Skeletal muscle cell (primary cell): Measurements from ENCODE around the gene LRCH3.

ENCODE experiments used
- DNase-seq: peaks from one replicate; pipeline ENCODE4 v3.0.0-alpha.2; 2010; ENCODE audit warnings: low read depth
- H3K4me3 ChIP-seq: 2 replicates; pipeline ENCODE4 v1.5.1; 2011; ENCODE audit warnings: low read depth, mild to moderate bottlenecking, control low read depth, low read length, moderate library complexity

Gene LRCH3

DNA sequence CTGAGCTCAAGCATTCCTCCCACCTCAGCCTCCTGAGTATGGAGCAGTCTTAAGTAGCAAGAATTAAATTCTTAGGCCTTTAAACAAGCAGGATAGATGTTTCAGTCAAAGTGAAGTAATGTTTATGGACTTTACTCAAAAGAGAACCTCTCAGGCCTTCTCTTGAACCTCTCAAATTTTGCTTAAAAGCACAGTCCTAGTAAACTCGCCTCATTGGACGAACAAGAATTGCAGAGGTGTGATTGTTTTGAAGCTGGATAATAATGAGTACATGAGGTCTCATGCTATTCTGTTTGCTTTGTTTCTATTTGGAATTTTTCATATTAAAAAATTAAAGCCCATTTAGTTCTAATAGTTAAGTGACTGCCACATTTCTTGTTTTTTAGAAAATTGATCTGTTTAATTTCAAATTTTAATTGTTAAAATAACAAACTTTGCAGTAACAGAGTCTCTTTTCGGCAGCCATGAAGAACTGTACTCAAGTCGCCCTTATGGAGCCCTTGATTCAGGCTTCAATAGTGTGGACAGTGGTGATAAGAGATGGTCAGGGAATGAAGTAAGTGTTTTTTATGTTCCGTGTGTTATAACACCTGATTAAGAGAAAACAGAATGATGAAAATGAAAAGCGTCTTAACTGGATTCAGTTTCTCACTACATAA lies 39.4 kb downstream of the LRCH3 start:
- no peak for DNase-seq
- H3K4me3 ChIP-seq: no peak overlapping the region

DNA sequence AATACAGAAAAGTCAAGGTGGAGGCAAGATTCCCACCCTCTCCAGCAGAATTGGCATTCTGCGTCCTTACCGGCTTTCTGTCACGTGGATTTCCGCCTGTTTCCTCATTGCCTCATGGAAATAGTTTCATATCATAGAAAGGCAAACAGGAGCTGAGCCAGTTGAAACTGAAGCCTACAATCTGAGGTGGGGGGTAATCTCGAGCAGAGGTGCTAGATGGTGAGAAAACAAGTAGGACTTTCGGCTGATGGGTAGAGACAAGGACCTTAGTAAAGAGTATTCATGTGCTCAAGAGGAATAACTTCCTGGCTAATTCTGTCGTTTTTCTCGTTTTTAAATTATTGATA lies 39.9 kb downstream of the LRCH3 start:
- H3K4me3 ChIP-seq: no peak overlapping the region
- DNase-seq: no peak

DNA sequence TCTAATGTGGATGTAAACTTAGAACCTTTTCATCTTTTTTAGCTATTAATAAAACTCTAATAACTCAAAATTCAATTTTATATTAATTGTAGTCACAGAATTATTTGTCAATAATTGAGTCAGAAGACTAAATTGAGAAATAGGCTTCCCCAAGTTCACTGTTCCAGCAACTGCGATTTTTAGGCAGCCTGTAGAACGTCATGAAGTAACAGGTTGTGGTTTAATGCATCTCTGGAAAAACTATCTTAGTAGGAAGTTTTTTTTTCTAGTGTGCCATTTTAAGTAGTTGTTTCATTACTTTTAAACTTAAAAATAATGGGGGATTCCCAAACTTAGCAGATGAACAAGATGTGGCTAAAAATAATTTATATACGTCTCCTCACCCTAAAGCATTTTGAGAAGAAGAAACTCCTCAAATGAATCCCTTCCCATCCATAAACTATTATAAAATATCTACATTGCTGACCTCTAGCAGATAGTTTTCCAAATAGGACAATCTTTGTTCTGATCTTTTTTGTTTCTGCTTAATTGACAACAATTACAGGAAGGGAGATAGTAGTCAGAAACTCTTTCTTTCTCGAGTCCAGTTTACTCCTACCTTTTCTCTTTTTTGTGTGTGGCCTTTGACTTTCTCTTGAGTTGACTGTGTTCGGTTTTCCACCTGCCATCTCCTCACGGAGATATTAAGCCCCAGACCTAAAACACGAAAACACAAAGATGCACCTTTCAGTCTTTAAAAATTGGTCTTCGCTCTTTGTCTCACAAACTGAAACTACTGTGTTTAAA lies 43.1 kb downstream of the LRCH3 start:
- DNase-seq: no peak
- H3K4me3 ChIP-seq: no peak overlapping the region

DNA sequence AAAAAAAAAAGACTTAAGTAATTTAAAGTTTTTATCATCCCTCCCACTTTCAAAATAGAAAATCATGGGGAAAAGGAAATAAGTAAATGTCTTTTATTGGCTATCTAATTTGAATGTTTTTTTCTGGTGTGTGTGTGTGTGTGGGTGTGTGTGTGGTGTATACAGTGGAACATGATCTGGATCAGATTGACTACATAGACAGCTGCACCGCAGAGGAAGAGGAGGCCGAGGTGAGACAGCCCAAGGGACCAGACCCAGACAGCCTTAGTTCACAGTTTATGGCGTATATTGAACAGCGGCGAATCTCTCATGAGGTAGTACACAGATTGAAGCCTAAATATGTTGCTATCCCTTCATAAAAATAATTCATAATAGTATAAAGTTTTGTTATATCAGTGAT lies 44.5 kb downstream of the LRCH3 start:
- H3K4me3 ChIP-seq: no peak overlapping the region
- no peak for DNase-seq

DNA sequence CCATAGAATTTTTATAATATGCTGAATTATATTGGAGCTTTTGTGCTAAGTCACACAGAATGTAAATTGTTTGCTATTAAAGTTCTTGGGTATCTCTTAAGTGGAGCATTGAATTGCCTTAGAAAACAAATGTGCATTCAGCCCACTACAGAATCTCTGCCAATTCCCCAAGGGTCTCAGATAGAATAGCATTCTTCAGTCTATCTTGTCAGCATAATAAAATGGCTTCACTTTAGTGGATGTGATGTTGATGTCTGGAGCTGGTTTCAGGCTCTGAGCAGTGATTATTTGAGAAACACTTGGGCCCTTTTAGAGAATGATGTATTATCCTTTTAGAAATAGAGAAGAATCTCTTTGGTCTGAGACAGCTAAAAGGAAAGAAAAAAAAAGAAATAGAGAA lies 45.2 kb downstream of the LRCH3 start:
- no peak for DNase-seq
- no peak overlapping the region for H3K4me3 ChIP-seq

DNA sequence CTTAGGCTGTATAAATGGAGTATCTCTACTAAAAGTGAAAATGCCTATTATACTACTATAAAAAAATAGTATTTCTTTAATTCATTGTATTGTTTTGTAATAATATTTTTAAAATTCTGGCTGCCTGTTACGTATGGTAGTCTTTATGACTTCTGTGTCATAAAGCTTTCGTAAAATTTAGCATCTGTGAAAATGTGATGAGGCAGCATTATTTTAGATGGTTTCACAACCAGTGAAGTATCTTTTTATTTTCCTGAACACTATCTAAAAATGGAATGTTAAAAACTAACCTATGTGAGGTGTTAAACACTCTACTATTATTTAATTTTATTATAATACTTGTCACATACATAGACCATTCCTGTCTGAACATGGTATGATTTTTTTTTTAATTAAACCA lies 46.2 kb downstream of the LRCH3 start:
- DNase-seq: no peak
- no peak overlapping the region for H3K4me3 ChIP-seq

DNA sequence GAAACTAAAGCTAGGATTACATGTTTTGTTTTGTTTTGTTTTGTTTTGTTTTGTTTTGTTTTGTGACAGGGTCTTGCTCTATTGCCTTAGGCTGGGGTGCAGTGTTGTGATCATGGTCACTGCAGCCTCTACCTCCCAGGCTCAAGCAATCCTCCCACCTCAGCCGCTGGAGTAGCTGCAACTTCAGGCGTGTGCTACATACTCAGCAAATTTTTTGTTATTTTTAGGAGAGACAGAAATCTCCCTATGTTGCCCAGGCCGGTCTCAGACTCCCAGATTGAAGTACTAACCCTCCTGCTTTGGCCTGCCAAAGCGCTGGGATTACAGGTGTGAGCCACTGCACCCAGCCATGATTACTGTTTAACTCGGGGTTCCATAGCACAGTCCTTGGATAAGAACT lies 50.7 kb downstream of the LRCH3 start:
- no peak for DNase-seq
- H3K4me3 ChIP-seq: no peak overlapping the region

DNA sequence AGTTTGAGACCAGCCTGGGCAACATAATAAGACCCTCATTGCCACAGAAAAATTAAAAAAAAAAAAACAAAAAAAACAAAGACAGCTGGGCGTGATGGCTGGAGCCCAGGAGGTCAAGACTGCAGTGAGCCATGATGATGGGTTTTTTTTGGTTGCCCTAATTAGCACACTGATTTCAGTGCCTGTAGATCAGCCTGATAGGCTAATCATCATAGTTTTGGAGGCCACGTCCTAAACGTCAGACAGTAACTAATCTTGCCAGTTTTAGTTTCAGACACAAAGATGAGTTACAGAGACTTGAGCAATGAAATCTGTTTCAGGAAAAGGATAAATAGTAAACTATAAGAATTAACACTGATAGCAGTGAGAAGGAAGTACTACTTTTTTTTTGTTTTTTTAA lies 55.4 kb downstream of the LRCH3 start:
- no peak for DNase-seq
- no peak overlapping the region for H3K4me3 ChIP-seq

DNA sequence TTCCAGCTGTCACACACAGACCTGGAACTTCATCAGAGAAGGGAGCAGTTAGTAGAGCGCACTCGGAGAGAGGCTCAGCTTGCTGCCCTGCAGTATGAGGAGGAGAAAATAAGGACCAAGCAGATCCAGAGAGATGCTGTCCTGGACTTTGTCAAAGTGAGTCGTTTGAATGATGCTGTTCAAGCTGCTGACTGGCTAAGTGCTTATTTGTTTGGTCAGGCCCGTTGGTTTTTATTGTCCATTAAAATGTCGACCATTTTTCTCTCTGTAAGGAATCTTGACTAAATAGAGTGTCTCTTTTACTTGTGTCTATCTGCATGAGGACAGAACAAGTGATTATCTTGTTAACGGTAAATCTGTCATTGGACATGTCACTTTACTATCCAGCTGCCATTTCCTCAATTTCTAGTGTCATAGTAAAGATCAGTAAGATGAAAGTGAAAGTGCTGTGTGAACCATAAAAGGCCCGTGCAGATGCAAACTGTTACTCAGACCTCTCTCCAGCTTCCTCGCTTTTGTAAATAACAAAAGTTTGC lies 56.9 kb downstream of the LRCH3 start:
- no peak for DNase-seq
- peak overlapping the region; percentile 13 for H3K4me3 ChIP-seq

DNA sequence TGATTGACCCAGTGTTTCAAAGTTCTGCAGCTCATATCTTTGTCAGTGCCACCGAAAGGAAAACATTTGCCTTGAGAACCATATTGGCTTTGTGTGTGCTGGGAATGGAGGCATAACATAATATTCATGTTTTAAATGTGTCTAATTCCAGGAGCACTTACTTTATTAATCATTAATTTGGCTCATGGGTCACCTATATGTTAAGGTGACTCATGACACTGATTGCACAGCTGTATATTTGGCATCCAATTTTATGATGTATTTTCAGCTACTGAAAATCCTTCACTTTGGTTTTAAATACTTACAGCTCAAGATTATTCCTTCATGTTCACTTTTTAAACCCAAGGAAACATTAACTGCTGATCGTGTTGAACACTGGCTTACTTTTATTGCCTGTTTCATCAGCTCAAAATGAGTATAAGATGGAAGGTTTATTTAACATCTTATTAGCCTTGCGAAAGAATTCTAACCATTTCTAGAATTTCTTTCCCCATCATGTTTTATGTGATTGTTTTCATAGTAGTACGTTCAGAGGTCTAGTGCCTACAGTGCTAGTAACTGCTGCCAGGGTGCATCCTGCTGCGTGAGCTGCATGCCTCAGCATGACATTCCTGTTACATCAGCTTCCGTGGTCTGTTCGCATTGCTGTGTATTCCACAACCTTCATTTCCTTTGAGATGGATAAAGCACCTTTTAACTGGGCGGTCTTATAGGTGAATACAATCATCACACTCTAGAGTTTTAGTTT lies 63.7 kb downstream of the LRCH3 start:
- no peak overlapping the region for H3K4me3 ChIP-seq
- peak; percentile 95 for DNase-seq

DNA sequence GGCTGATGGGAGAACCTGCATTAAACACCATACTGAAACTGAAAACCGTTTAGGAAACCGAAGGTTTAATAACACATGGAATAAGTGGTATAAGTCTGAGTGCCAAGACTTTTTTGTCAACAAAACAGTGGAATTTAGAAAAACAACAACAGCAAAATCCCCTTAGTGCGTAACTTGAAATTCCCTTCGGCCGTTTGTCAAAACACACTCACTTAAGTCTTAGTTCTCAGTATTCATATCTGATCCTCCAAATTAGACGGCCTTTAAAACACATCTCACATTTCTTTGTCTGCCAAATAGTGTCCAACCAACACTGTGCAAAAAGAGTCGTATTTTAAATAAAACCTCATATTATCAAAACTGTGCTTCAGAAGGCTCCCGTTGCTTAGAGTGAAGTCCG lies 64.5 kb downstream of the LRCH3 start:
- H3K4me3 ChIP-seq: no peak overlapping the region

DNA sequence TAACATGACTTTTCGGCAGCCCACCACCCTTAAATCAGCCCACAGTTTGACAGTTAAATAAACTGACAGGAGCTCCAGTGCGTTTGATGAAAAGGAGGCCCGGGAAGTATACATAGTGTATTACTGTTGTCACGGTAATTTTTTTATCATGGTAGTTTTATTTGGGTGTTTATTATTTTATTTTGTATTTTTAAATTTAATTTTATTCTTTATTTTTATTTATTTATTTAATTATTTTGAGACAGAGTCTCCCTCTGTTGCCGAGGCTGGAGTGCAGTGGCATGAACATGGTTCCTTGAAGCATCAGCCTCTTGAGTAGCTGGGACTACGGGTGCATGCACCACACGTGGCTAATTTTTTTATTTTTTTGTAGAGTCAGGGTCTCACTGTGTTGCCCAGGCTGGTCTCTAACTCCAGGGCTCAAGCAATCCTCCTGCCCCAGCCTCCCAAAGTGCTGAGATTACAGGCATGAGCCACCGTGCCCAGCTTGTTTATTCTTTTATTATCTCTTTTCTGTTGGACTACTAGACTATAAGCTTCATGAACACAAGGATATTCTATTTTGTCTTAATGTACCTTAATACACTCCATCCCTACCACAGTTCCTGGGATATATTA lies 65.3 kb downstream of the LRCH3 start:
- no peak for DNase-seq
- no peak overlapping the region for H3K4me3 ChIP-seq

More for the DNA sequence above, 64.5 kb downstream of the LRCH3 start:
- DNase-seq: no peak

DNA sequence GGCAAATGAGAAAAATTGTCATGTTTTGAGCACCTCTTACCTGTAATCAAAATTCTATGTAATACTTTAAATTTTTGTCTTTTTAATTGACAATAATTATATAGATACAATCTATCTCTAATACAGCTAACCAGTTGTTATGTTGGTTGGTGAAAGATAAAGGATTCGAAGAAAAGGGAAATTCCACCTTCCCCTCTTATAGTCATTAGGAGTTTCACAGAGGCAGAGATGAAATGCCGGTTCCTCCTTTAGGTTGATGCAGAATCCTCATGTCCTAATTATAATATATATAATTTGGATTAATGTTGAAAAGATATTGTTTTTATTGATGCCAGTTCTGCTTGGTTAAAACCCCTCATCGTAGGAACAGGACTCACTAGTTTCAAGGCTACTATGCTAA lies 67.1 kb downstream of the LRCH3 start:
- no peak overlapping the region for H3K4me3 ChIP-seq
- DNase-seq: no peak

DNA sequence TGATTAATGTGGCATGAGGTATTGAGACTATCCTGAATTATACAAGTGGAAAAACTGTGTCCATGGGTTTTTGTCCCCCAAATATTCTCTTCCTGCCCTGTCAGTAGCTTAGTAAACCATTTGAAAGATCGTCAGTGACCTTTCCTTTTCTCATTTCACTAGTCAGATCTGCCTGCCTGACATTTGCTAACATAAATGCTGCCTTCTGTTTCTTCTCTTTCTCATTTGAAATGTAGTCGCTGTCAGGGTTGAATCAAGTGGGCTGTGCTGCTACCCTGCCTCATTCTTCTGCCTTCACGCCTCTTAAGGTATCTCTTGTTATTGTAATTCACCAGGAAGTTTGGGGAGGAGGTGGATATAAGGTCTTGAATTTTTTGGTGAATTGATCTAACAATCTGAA lies 67.5 kb downstream of the LRCH3 start:
- no peak for DNase-seq
- H3K4me3 ChIP-seq: no peak overlapping the region

DNA sequence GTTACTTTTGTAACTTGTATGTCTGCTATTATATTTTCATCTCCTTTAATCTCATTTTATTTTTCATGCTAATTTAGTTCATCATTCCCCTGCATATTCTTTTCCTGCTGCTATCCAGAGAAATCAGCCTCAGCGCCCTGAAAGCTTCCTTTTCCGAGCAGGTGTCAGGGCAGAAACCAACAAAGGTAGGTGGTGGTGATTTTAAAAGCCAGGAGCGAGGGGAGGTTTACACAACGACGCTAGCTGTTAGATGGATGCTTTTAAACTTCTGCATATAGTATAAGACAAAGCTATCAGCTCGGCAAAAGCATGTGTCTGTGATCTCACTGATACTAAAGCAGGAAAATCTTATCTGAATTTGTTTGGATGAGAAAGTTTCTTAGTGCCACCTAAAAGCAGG lies 75.0 kb downstream of the LRCH3 start:
- no peak overlapping the region for H3K4me3 ChIP-seq
- DNase-seq: no peak

DNA sequence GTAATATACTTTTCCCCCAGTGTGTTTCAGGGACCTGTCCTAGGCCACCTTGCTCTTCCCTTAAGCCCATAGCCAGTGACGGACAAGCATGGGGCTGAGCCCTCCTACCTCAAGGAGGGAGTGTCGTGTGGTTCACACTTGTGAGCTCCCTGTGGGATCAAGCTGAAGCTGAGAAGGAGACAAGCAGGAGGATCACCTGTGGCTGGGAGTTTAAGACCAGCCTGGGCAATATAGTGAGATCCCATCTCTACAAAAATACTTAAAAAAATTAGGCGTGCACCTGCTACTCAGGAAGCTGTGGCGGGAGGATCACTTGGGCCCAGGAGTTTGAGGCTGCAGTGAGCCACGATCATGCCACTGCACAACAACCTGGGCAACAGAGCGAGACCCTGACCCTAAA lies 82.3 kb downstream of the LRCH3 start:
- H3K4me3 ChIP-seq: no peak overlapping the region
- no peak for DNase-seq

DNA sequence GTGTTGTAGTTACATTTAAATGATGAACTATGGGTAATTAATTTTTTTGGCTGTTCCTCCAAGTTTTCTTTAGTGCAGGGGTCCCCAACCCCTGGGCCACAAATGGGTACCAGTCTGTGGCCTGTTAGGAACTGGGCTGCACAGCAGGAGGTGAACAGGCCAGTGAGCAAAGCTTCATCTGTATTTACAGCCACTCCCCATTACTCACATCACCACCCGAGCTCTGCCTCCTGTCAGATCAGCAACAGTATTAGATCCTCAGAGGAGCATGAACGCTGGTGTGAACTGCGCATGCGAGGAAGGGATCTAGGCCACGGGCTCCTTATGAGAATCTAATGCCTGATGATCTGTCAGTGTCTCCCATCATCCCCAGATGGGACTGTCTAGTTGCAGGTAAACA lies 83.0 kb downstream of the LRCH3 start:
- DNase-seq: no peak
- H3K4me3 ChIP-seq: no peak overlapping the region

DNA sequence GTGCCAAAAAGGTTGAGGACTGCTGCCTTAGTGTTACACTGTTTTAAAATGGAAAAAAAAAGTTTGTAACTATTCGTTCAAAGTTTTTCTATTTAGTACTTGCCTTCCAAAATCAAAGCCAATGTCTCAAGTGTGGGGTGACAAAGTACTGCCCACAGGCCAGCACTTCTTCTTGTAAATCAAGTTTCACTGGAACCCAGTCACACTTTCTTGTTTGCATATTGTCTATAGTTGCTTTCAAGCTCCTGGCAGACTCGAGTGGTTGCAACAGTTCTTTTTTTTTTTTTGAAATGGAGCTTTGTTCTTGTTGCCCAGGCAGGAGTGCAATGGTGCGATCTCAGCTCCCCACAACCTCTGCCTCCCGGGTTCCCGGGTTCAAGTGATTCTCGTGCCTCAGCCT lies 83.6 kb downstream of the LRCH3 start:
- H3K4me3 ChIP-seq: no peak overlapping the region
- DNase-seq: no peak

DNA sequence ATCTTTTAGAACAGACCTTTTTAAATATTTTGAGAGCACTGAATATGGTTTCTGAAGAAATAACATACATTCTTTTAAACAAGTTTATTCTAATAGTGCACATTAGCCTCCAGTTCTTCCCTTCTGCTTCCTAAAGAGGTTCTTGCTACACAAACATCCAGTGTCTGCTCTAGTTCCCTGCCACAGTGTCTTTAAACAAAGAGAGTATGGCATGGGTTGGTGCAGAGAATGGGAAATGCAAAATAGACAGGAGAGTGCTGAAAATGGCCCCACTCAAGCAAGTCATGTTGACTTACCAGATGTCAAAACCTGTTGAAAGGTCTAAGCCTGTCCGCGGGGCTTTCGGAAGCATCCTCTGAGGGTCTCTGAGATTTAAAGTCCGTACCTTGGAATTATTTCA lies 86.8 kb downstream of the LRCH3 start:
- DNase-seq: no peak
- no peak overlapping the region for H3K4me3 ChIP-seq

DNA sequence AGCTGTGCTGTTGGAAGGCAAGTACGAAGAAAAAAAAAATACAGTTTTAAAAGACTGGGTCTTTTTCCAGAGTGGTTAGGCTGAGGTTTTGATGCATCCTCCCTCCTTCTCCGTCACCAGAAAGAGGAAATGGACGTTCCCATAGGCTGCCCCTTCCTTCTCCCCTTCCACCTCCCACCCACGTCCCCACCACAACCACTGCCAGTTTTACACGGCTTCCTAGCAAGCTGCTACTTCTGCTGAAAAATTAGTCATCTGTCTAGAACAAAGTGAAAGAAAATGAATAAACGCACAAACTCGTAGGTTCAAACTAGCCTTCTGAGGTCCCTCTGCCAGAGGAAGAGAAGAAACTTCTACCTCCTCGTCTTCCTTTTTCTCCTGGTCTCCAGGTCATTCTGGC lies 87.4 kb downstream of the LRCH3 start:
- H3K4me3 ChIP-seq: no peak overlapping the region
- no peak for DNase-seq
